Measurements from ENCODE around the gene IGFL3.
A peak's percentile ranks its signal among the peaks of the same experiment; 100 is the strongest.
"Not testable (repeated sequence)": the region's sequence is repeated elsewhere in the genome, so short reads cannot be mapped to it uniquely, and the experiment has no call there.

Gene IGFL3

GRCh38 chr19:46124638-46125115 is at the start of gene IGFL3:
Gene IGFL3, minus strand, starts transcription at chr19:46124688. Its CDS starts 39 bp downstream, at chr19:46124649.
- no peak for DNase-seq (ENCODE audit: low spot score)

- no peak for DNase-seq (ENCODE audit: low spot score)
Measured at GRCh38 chr19:46173886-46174480, 49.5 kb upstream of the IGFL3 start.

- DNase-seq (ENCODE audit: low spot score): no peak
Measured at GRCh38 chr19:46162731-46163130, 38.2 kb upstream of the IGFL3 start.

GRCh38 chr19:46161642-46162257 is 37.3 kb upstream of the IGFL3 start:
- not testable (repeated sequence) for DNase-seq (ENCODE audit: low spot score)

- no peak for DNase-seq (ENCODE audit: low spot score)
Measured at GRCh38 chr19:46160233-46160775, 35.8 kb upstream of the IGFL3 start.

- no peak for DNase-seq (ENCODE audit: low spot score)
Measured at GRCh38 chr19:46159418-46160232, 35.1 kb upstream of the IGFL3 start.

GRCh38 chr19:46155237-46155636 is 30.7 kb upstream of the IGFL3 start:
- no peak for DNase-seq (ENCODE audit: low spot score)

GRCh38 chr19:46150606-46151005 is 26.1 kb upstream of the IGFL3 start:
- no peak for DNase-seq (ENCODE audit: low spot score)

GRCh38 chr19:46147791-46148288 is 23.4 kb upstream of the IGFL3 start, which contains the start of gene IGFL2:
Gene IGFL2, plus strand, starts transcription at chr19:46148238. Its CDS starts 41 bp downstream, at chr19:46148279.
- DNase-seq (ENCODE audit: low spot score): no peak

- no peak for DNase-seq (ENCODE audit: low spot score)
Measured at GRCh38 chr19:46147166-46147740, 22.8 kb upstream of the IGFL3 start.

GRCh38 chr19:46144756-46145155 is 20.3 kb upstream of the IGFL3 start:
- DNase-seq (ENCODE audit: low spot score): no peak

GRCh38 chr19:46142294-46142693 is 17.8 kb upstream of the IGFL3 start:
- DNase-seq (ENCODE audit: low spot score): no peak

GRCh38 chr19:46141421-46141820 is 16.9 kb upstream of the IGFL3 start:
- DNase-seq (ENCODE audit: low spot score): no peak

- no peak for DNase-seq (ENCODE audit: low spot score)
Measured at GRCh38 chr19:46137915-46138473, 13.5 kb upstream of the IGFL3 start.

- DNase-seq (ENCODE audit: low spot score): no peak
Measured at GRCh38 chr19:46134527-46134926, 10.0 kb upstream of the IGFL3 start.

GRCh38 chr19:46133777-46134241 is 9.3 kb upstream of the IGFL3 start:
- no peak for DNase-seq (ENCODE audit: low spot score)

- peak; percentile 37 for DNase-seq (ENCODE audit: low spot score)
Measured at GRCh38 chr19:46133101-46133627, 8.7 kb upstream of the IGFL3 start.

GRCh38 chr19:46132508-46133100 is 8.1 kb upstream of the IGFL3 start:
- no peak for DNase-seq (ENCODE audit: low spot score)

- no peak for DNase-seq (ENCODE audit: low spot score)
Measured at GRCh38 chr19:46131485-46132143, 7.1 kb upstream of the IGFL3 start.

GRCh38 chr19:46126086-46126580 is 1.6 kb upstream of the IGFL3 start:
- no peak for DNase-seq (ENCODE audit: low spot score)

Measured in AG20443 (cell line).